DLD1 (cell line): Measurements from ENCODE around the gene RPL22.
"Not testable (repeated sequence)": the region's sequence is repeated elsewhere in the genome, so short reads cannot be mapped to it uniquely, and the experiment has no call there.

ENCODE experiments used
- in situ Hi-C: cut with HindIII; loops from 2 replicates; pipeline ENCODE4 v1.10.0; 2017; ENCODE audit warnings: low sequenced_read_pairs

RPL22 gene

DNA sequence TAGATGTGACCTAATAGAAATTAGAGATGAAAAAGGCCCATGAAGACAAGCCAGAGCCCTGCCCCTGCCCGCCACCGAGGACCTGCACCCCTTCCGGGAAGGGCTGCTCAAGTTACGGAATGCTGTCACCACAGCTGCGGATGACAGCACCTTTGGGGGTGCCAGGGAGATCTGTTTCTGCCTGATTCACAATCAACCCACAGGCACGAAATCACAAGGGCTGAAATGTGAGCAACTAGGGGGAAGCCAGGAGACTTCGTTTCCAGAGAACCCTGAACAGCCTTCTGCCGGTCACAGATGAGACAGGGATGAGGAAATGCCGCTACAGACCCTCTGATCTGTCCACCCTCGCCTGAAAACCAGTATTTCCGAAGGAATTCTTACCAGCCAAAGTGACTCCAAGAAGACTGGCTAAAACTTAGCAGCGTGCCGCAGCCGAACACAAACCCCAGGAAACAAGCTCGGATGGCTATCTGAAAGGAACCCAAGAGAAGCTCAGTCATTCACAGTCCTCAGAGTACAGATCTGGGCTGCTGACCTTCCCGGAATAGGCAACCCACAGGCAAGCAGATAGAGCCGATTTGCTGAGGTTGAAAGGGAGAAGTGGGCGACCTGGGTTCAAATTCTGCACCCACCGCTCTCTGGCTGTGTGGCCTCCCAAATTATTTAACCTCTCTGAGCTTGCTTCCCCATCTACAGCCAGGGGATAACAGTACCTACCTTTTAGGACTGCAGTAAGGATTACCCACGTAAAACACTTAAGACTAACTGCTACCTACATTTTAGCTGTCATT lies 35.3 kb upstream of the RPL22 start:
- in situ Hi-C loops: no loop called here

DNA sequence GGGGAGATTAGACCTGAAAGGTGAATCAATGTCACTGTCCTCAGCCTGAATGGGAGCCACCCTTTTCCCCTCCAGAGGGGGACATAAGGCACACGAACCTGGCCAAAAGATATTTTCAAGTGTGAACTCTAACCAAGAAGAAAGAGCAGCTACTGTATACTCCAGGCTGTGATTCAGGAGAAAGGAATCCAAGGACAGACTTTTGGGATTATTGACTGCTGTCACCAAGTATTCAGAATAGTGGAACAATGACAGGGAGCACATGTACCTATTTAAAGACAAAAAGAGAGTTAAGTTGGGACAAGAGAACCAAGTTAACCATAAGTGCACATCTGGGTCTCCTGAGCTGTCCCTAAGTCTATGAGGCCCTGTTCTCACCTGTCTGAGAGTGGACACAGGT lies 34.0 kb upstream of the RPL22 start:
- in situ Hi-C loops: no loop called here

DNA sequence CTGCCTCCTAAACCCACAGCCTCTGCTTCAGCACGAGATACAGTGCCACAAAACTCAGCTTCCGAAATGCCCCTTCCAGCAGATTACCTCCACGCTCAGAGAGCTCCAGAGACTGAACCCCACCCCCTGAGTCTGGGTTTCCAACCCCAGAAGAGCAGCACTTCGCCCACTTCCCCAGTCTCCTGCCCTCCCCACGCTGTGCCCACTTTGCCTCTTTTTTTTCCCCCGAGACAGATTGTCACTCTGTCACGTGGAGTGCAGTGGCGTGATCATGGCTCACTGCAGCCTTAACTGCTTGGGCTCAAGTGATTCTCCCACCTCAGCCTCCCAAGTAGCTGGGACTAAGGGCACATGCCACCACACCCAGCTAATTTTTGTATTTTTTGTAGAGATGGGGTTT lies 26.3 kb upstream of the RPL22 start:
- in situ Hi-C loops: no loop called here

DNA sequence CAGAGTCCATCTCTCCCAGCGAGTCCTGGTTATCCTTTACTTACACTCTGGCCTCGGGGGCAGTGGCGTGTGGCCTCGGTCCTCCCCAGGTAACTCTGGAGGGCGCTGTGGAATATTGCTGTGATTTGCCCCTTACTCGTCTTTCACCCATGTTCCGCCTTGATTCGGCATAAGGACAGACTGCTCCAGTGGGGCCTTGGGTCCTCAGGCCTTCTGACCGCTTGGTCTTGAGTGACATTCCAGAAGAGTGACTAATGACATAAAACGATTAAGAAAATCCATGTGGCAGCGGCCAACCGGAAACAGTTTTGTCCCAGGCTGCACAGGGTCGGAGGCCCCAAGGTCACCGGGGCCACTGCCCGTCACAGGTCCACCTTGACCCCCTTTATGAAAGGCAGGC lies 25.3 kb upstream of the RPL22 start:
- in situ Hi-C loops: no loop called here

DNA sequence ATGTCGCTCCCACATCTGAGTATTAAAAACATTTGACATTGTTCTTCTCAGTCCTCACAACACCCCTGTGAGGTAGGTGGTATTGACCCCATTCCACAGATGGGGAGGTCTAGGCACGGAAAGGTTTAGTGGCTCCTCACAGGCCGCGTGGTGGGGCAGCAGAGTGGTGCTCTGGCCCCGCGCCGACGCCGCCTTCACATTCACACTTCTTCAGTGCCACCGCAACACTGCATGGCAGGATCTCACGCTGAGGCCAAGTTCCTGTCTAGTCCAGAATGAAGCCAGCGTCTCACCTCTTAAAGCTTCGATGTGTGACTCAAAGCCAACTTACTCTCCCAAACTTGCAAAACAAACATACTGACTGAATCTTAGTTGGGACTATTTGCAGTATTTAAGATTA lies 24.2 kb upstream of the RPL22 start:
- in situ Hi-C loops: no loop called here

DNA sequence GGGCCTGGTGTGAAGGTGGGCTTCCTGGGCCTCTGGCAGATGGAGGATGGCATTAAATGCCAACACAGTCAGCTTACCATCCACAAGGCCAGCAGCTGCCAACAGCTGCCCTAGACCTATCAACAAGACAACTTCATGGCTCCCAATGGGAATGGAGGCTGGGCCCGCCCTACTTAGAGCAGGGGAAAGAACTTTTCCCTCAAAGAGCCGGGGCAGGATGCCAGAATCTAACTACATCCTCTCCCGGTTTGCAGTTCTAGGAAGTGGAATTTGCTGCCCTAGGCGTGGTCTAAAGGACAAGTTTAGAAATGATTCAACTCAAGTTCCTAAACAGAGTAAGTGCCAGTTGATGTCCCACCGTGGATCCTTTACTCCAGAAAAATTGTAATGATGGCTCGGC lies 23.2 kb upstream of the RPL22 start:
- in situ Hi-C loops: no loop called here

DNA sequence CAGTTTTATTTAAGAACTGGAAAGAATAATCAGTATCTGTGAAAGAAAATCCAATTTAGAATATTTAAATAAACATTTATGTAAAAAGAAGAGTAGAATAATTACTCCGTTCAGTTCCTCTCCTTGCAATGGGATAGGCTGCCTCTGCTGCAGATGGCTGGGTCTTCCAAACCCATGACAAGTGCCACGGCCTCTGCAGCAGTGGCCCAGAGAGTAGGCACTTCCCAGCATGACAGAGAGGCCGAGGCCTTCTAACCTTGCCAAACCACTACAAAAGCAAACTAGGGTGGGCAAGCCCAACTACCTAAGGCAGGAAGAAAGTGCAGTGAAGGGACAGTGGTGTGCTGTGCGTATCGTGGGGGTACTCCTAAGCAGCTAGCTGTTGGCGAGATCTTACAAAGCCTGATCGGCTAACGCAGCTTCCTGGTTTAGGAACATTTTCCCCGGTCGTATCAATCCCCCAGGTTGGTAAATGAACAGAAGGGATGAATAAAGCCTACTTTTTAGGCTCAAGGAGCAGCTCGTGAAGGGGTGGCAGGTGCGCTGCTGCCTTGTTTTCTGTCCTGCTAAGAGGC lies 21.9 kb upstream of the RPL22 start:
- in situ Hi-C loops: no loop called here

DNA sequence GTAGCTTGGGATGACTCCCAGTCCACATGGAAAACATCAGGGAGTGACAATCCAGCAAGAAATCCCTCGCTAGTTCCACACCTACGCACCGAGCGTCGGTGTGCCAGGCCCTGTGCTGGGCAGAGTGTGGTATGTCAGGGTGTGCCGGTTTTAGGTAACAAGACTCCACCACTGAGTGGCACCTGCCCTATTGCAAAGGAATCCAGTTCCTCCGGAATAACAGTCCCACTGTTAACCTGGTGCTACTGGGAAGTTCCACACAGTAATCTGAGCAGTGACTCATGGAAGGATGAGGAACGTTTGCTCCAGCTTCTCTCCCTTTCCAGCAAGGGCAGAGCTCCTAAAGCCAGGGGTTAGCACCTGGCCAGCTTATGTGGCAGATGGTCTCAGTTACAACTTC lies 20.8 kb upstream of the RPL22 start:
- in situ Hi-C loops: no loop called here

DNA sequence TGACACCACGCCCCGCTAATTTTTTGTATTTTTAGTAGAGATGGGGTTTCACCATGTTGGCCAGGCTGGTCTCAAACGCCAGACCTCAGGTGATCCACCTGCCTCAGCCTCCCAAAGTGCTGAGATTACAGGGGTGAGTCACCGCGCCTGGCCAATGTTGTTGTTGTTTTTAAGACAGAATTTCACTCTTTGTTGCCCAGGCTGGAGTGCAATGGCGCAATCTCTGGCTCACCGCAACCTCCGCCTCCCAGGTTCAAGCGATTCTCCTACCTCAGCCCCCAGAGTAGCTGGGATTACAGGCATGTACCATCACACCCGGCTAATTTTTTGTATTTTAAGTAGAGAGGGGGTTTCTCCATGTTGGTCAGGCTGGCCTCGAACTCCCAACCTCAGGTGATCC lies 20.2 kb upstream of the RPL22 start:
- in situ Hi-C loops: not testable (repeated sequence)

DNA sequence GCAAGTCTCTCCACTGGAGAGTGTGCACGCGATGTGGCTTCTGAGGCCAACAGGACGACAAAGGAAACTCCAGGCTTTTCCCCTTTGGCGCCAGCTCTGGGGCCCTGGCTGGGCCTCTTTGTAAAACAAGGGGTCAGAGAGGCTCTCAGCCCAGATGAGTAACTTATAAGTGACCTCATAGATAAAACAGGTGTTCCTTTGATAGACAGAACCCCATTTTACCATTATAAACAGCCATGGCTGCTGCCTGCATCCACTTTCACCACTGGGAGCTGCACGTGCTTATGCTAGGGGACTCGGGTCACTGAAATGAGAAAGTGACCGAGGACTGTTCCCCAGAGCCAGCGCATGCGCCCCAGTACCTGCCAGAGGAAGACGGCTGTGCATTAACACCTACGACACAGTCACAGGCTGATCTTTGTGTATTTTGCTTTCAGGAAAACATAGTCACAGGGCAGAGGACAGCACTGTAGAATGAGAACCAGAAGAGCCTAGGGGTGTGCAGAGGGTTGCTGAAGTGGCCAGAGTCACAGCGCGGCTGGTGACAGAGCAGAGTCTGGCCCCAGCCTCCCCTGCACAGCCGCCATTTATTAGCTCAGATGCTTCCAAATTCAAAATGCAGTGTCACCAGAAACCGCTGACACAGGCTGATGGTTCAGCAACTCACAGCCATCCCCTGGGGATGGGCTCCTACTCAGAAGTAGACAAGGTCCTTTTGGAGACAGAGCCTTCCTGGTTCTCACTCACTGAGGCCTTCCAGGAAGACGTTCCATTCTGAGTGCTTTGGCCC lies 19.2 kb upstream of the RPL22 start:
- in situ Hi-C loops: no loop called here

DNA sequence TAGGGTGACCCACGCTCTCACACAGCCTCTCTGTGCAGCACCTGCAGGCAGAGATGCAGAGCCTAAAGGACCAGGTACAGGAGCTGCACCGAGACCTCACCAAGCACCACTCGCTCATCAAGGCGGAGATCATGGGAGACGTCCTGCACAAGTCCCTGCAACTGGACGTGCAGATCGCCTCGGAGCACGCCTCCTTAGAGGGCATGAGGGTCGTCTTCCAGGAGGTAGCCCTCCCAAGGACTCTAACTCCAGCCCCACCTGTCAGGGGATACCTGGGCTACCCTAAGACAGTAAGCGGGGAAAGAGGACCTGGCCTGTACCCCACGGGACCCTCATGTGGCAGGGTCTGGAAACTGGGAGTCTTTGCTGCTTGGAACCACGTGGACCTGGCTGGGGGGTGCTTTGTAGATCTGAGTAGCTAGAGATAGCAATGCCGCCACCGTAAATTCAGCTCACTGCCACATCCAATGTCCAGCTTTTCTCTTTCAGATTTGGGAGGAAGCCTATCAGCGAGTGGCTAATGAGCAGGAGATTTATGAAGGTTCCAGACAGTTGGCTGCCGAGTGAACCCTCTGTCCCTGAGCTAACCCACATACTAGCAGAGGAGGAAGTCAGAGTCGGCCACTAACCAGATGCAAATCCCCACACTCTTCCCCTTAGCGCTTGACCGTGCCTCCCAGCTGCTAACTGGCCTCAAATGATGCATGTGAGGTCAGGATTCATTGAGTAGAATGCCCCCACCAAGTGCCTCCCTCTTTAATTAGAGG lies 13.0 kb upstream of the RPL22 start:
- in situ Hi-C loops: no loop called here

DNA sequence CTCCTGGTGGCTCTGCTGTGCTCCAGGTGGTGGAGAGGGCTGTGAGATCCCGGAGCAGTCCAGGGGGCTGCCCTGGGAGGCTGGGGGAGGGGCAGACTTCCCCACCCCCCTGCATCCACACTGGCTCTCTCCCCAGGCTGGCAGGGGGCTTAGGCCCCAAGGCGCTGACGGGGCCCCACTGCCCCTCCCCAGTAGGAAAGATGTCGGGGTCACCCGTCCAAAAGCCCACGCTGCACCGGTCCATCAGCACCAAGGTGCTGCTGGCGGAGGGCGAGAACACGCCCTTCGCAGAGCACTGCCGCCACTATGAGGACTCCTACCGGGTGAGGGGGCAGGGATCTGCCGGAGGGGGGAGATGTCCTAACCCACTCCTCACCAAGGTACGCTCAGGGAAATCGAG lies 12.3 kb upstream of the RPL22 start:
- in situ Hi-C loops: no loop called here

DNA sequence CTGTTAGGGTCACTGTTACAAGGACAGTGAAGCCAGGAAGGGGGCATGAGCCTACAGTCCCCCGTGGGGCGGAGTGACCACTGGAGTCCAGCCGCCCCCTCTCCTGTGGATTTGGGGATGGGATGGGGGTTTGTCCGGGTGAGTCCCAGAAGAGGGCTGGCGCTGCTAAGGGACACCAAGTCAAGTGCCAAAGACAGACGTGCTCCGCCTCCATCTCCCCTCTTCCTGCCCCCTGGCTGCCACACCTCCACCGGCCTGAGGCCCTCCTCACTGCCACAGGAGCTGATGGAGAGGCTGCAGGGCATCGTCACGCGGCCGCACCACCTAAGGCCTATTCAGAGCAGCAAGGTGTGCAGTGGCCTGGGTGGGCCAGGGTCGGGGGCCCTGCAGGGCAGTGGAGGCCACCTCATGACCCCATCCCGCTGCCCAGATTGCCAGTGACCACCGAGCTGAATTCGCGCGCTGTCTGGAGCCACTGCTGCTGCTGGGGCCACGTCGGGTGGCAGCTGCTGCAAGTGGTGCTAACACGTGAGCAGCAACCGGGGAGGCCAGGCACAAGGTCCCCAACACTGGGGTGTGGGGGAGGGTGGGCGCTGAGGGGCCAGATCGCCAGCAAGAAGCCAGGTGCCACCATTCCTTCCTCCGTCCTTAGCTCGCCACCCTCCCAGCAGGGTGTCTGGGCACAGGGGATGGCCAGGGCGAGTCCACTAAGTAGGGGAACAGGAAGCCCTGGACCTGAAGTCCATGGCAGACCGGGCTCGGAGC lies 11.4 kb upstream of the RPL22 start:
- in situ Hi-C loops: no loop called here

DNA sequence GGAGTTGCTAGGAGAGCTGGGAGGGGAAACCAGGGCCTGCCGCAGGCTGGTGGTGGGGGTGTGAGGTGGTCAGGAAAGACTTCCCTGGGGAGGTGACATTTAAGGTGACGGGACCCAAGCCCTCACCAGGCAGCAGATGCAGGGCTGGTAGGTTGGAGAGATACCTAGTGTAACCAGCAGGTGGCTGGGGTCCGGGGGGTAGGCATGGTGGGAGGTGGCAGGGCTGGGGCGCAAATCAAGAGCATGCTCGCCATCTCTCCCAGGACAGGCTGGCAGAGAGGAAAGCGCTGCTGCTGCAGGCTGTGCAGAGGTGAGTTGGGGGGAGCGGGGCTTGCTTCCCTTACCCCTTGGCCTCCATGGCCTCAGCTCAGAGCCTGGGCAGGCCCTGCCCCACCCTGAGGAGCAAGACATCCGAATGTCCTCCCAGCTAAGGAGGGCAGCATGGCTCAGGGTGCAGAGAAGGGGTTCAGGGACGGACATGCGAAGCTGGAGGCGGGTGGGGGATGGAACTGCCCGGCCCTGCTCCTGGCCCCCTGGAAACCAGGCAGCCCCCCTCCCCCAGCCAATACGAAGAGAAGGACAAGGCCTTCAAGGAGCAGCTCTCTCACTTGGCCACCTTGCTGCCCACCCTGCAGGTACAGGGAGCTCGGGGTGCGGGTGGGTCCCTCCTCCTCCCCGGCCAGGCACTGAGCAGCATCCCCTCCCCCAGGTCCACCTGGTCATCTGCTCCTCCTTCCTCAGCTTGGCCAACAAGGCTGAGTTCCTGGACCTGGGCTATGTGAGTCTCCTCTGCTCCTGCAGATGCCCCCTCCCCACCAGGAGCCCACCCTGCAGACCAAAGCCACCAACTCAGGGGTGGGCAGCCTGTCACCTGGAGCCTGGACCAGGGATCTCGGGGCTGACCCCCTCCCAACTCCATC lies 10.5 kb upstream of the RPL22 start:
- in situ Hi-C loops: no loop called here

DNA sequence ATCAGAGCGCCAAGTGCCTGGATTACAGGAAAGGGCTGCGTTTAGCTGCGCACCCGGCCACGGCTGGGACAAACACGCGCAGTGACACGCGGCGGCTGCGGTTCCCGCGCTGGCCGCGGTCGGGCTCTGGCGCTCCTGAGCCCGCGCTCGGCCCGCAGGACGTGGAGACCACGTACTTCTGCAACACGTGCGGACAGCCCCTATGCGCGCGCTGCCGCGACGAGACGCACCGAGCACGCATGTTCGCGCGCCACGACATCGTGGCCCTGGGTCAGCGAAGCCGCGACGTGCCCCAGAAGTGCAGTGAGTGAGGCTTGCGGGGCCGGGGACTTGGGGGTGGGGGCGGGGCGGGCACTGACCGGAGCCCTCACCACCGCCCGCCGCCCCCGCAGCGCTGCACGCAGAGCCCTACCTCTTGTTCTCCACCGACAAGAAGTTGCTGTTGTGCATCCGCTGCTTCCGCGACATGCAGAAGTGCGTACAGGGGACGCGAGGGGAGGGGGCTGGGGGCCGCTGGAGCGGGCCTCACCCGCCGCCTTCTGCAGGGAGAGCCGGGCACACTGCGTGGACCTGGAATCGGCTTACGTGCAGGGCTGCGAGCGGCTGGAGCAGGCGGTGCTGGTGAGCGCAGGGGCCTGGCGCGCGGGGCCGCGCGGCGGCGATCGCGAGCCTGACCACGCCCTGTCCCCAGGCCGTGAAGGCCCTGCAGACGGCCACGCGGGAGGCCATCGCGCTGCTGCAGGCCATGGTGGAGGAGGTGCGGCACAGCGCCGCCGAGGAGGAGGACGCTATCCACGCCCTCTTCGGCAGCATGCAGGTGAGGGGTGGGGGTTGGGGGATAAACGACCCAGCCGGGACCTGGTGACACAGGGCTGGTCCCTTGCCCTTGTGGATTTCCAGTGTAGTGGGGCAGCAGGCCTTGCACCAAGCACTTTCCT lies 9.6 kb upstream of the RPL22 start:
- in situ Hi-C loops: no loop called here

DNA sequence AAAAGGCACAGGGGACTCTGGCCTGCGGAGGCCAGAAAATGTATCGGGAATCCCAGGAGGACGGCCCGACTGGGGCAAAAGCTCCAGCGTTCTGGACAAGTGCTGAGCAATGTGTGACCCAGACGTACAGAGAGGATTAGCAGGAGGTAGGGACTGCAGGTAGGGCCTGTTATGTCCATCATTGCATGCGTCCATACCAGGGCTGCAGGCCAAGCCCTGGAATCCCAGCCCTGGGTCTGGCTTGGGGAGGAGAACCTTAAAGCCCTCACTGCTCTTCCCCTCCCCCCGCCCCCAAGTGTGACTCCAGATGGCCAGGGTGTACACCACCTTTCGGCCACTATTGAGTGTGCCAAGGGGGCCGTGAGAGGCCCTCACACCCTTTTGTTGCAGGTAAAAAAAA lies 8.5 kb upstream of the RPL22 start:
- in situ Hi-C loops: no loop called here

DNA sequence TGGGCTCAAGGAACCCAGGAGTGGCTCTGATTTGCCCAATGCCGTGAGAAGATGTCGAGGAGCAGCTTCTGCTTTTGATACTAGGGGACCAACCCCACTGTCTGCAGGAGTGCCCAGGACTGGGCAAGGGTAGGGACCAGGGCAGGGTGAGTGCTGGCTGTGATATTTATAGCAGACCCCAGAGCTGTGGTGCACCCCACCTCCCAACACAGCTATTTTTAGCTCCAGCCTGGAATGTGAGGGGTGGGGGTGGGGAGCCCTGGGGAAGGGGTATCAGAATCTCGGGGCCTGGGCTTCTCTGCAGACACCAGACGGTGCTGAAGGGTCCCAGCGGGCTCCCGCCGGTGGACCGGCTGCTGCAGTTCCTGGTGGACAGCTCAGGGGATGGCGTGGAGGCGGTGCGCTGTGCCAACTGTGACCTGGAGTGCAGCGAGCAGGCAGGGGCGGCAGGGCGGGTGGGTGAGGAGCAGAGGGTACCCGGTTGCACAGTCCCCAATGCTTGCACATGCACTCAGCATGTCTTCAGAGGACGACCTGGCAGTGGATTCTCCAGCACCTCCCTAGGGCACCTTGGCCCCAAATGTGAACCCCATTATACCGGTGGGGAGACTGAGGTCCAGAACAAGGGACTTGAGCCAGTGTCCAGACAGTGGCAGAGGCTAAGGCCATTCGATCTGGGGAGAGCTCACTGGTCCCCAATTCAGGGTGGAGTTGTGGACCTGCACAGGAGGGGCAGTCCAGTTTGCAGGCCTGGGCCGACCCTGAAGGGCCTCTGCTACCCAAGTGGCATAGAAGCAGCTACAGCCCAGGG lies 7.9 kb upstream of the RPL22 start:
- in situ Hi-C loops: no loop called here

DNA sequence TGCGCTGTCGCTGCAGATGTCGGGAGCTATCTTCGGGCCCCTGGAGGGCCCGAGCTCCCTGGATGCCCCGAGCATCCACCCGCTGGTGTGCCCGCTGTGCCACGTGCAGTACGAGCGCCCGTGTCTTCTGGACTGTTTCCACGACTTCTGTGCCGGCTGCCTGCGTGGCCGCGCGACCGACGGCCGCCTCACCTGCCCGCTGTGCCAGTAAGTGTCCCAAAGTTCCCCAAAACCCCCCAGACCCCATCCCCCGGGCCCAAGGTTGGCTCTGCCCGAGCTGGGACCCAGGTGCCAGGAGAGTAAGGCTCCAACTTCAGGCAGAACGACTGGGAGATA lies 7.1 kb upstream of the RPL22 start:
- in situ Hi-C loops: no loop called here
